ENCODE data around the gene CPNE2.
A peak's percentile ranks its signal among the peaks of the same experiment; 100 is the strongest.
"Not testable (repeated sequence)": the region's sequence is repeated elsewhere in the genome, so short reads cannot be mapped to it uniquely, and the experiment has no call there.

CPNE2 gene

GRCh38 chr16:57061084-57061905 lies 31.1 kb upstream of the CPNE2 start:
- H3K27ac Mint-ChIP-seq, result peak overlapping the region; percentile 68
- no peaks in the 10 kb centered on the region for H3K27me3 Mint-ChIP-seq (ENCODE audit: low read depth)
- H3K36me3 Mint-ChIP-seq (ENCODE audit: low read depth), result peaks cover 60% of the 10 kb centered on the region
- H3K4me3 Mint-ChIP-seq, result no peak overlapping the region
- no peak for DNase-seq (ENCODE audit: low spot score)
- H3K9me3 Mint-ChIP-seq, result no peaks in the 10 kb centered on the region
- H3K4me1 Mint-ChIP-seq (ENCODE audit: low read depth), result peaks cover 6% of the 10 kb centered on the region

DNA sequence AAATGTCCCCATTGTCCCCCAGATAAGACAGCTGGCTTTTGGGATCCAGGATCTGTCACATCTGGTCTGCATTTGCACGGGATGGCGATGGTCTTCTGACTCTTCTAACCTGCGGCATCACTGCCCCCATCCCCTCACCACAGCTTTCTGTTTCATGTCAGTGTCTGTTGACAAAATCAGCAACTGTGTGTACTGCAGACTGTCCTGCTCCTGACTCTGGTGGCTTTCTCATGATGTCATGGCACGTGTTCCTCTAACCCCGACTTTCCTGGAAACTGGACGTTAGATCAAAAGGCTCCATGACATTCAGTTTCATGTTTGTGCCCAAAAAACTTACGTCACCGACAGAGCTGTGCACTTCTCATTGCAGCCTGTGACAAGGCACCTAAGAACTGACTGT lies 30.1 kb upstream of the CPNE2 start:
- H3K27me3 Mint-ChIP-seq (ENCODE audit: low read depth), result no peaks in the 10 kb centered on the region
- no peaks in the 10 kb centered on the region for H3K9me3 Mint-ChIP-seq
- H3K27ac Mint-ChIP-seq, result no peak overlapping the region
- H3K4me3 Mint-ChIP-seq, result no peak overlapping the region
- DNase-seq (ENCODE audit: low spot score), result no peak
- peaks cover 64% of the 10 kb centered on the region for H3K36me3 Mint-ChIP-seq (ENCODE audit: low read depth)
- H3K4me1 Mint-ChIP-seq (ENCODE audit: low read depth), result peaks cover 6% of the 10 kb centered on the region

DNA sequence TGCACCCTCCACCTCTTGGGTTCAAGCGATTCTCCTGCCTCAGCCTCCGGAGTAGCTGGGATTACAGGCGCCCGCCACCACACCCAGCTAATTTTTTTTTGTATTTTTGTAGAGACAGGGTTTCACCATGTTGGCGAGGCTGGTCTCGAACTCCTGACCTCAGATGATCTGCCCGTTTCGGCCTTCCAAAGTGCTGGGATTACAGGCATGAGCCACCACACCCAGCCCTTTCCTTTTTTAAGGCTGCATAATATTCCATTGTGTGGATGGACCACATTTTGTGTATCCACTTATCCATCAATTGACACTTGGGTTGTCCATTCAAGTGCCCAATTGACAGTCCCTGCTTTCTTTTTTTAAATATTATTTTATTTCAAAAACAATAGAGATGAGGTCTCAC lies 29.2 kb upstream of the CPNE2 start:
- H3K4me3 Mint-ChIP-seq; H3K9me3 Mint-ChIP-seq; H3K4me1 Mint-ChIP-seq (ENCODE audit: low read depth); H3K27me3 Mint-ChIP-seq (ENCODE audit: low read depth); H3K27ac Mint-ChIP-seq; DNase-seq (ENCODE audit: low spot score): not testable (repeated sequence)
- H3K36me3 Mint-ChIP-seq (ENCODE audit: low read depth), result peaks cover 62% of the 10 kb centered on the region

DNA sequence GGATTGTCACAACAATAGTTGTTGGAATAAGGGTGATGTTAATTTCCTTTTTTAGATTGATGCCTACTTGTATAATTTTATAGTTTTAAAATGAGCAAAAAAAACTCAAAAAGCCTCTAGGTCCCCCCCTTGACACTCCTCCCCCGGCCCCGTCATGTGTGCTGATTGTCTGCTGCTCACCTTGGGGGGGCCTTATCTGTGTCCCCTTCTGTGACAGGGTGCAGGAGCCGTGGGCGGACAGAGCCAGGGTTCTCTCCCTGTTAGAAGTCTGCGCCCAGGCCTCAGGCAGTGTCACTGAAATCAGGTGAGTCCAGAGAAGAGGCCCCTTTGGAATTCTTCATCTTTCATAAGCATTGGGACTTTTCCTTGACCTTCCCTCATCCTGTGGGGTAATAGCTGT lies 27.4 kb upstream of the CPNE2 start:
- Mint-ChIP-seq H3K27ac (no peak overlapping the region), H3K9me3 (no peaks in the 10 kb centered on the region), H3K36me3 (ENCODE audit: low read depth) (peaks cover 58% of the 10 kb centered on the region), H3K4me3 (no peak overlapping the region), H3K27me3 (ENCODE audit: low read depth) (no peaks in the 10 kb centered on the region), H3K4me1 (ENCODE audit: low read depth) (peaks cover 6% of the 10 kb centered on the region)
- no peak for DNase-seq (ENCODE audit: low spot score)

DNA sequence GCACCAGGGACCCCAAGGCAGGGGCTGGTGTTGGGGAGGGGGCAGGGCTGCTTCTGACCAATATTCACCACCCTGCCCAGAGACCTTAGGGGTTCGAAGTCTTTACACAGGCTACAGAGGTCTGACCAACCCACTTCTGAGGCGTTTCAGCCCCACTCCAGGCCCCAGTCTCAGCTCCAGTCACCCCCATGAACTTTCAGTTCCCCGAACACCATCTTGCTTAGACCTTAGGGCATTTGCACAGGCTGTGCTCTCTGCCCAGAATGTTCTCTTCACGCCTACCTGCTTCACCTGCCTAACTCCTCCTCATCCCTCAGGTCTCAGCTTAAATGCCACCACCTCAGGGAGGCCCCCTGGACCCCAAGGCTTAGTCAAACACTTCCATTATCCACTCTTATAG lies 25.8 kb upstream of the CPNE2 start:
- no peaks in the 10 kb centered on the region for H3K9me3 Mint-ChIP-seq
- H3K27ac Mint-ChIP-seq, result no peak overlapping the region
- H3K4me1 Mint-ChIP-seq (ENCODE audit: low read depth), result peaks cover 5% of the 10 kb centered on the region
- H3K27me3 Mint-ChIP-seq (ENCODE audit: low read depth), result no peaks in the 10 kb centered on the region
- peaks cover 58% of the 10 kb centered on the region for H3K36me3 Mint-ChIP-seq (ENCODE audit: low read depth)
- DNase-seq (ENCODE audit: low spot score), result no peak
- no peak overlapping the region for H3K4me3 Mint-ChIP-seq

DNA sequence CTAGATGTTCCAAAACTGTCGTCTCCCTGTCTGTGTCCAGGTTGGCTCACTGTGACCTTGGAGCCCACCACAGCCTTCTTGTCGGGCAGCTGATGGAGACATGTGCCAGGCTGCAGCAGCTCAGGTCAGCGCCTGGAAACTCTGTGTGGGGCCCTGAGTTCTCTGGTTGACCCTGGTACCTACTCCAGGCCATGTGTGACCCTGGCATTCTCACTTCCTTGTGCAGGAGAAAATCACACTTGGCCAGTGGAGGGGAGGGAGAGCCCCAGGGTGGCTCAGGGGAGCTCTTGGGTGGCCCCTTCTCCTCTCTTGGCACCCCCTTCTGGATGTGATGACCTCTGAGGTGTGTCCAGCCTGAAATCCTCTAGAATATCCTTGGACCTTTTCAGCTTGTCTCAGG lies 25.0 kb upstream of the CPNE2 start:
- DNase-seq (ENCODE audit: low spot score), result no peak
- Mint-ChIP-seq H3K27me3 (ENCODE audit: low read depth) (no peaks in the 10 kb centered on the region), H3K27ac (no peak overlapping the region), H3K9me3 (no peaks in the 10 kb centered on the region), H3K4me3 (no peak overlapping the region), H3K4me1 (ENCODE audit: low read depth) (peaks cover 7% of the 10 kb centered on the region), H3K36me3 (ENCODE audit: low read depth) (peaks cover 58% of the 10 kb centered on the region)

DNA sequence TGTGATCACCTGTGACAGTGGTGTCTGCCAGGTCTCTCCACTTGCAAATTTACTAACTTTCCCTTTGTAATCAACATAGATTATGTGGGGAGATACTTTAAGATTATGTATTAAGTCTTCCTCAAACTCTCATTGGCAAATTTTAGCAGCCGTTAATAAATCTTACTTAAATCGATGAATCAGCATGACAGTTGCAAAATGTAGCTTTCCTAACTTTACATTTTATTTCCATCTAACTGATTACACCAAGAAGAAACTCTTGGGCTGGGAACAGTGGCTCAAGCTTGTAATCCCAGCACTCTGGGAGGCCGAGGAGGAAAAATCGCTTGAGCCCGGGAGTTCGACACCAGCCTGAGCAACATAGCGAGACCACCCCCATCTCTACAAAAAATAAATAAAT lies 23.3 kb upstream of the CPNE2 start:
- no peak for DNase-seq (ENCODE audit: low spot score)
- no peak overlapping the region for H3K27ac Mint-ChIP-seq
- no peaks in the 10 kb centered on the region for H3K27me3 Mint-ChIP-seq (ENCODE audit: low read depth)
- H3K4me1 Mint-ChIP-seq (ENCODE audit: low read depth), result peaks cover 7% of the 10 kb centered on the region
- H3K36me3 Mint-ChIP-seq (ENCODE audit: low read depth), result peaks cover 64% of the 10 kb centered on the region
- no peaks in the 10 kb centered on the region for H3K9me3 Mint-ChIP-seq
- no peak overlapping the region for H3K4me3 Mint-ChIP-seq

DNA sequence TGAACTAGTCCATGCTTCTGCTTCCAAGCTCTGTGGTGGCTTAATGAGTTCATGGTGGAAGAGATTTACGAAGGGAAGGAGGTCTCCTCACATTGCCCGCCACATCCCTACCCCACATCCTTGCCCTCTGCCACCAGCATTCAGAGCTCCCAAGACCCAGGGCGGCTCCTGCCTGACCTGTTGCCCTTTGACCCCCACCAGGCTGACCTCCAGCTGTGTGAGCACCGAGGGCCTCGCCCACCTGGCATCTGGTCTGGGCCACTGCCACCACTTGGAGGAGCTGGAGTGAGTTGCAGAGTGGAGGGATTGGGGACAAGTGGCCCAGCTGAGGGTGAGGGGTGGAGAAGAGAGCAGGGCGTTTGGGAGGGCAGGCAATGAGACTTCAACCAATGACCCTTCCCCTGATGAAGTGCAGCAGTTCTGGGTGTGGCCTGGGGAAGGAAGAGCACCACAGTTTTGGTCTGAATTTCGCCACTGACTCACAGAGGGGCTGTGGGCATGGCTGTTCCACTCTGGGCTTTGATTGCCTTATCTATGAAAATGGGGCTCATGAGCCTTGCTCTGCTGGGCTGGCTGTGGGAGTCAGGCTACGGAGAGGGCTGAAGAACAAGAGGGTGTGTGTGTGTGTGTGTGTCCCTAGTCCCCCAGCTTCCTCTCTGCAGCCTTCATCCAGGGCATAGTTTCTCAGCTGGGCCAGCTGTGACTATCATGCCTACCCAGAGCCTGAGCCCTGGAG lies 22.6 kb upstream of the CPNE2 start:
- no peak overlapping the region for H3K4me3 Mint-ChIP-seq
- no peak for DNase-seq (ENCODE audit: low spot score)
- H3K36me3 Mint-ChIP-seq (ENCODE audit: low read depth), result peaks cover 61% of the 10 kb centered on the region
- peak overlapping the region; percentile 52 for H3K27ac Mint-ChIP-seq
- no peaks in the 10 kb centered on the region for H3K27me3 Mint-ChIP-seq (ENCODE audit: low read depth)
- H3K4me1 Mint-ChIP-seq (ENCODE audit: low read depth), result peaks cover 7% of the 10 kb centered on the region
- H3K9me3 Mint-ChIP-seq, result no peaks in the 10 kb centered on the region

GRCh38 chr16:57070424-57070823 lies 22.0 kb upstream of the CPNE2 start:
- Mint-ChIP-seq H3K4me1 (ENCODE audit: low read depth) (peaks cover 7% of the 10 kb centered on the region), H3K4me3 (no peak overlapping the region), H3K27ac (peak overlapping the region; percentile 52), H3K36me3 (ENCODE audit: low read depth) (peaks cover 57% of the 10 kb centered on the region), H3K9me3 (no peaks in the 10 kb centered on the region), H3K27me3 (ENCODE audit: low read depth) (no peaks in the 10 kb centered on the region)
- no peak for DNase-seq (ENCODE audit: low spot score)

DNA sequence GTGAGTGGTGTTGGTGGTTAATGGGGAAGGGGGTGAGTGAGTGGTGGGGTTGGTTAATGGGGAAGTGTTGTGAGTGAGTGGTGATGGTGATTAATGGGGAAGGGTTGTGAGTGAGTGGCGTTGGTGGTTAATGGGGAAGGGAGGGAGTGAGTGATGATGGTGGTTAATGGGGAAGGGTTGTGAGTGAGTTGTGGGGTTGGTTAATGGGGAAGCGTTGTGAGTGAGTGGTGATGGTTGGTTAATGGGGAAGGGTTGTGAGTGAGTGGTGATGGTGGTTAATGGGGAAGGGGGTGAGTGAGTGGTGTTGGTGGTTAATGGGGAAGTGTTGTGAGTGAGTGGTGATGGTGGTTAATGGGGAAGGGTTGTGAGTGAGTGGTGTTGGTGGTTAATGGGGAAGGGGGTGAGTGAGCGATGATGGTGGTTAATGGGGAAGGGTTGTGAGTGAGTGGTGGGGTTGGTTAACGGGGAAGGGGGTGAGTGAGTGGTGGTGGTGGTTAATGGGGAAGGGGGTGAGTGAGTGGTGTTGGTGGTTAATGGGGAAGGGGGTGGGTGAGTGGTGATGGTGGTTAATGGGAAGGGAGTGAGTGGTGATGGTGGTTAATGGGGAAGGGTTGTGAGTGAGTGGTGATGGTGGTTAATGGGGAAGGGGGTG lies 21.2 kb upstream of the CPNE2 start:
- H3K36me3 Mint-ChIP-seq (ENCODE audit: low read depth), result peaks cover 54% of the 10 kb centered on the region
- not testable (repeated sequence) for H3K9me3 Mint-ChIP-seq, H3K27ac Mint-ChIP-seq

GRCh38 chr16:57071831-57072582 lies 20.4 kb upstream of the CPNE2 start:
- no peaks in the 10 kb centered on the region for H3K27me3 Mint-ChIP-seq (ENCODE audit: low read depth)
- peak overlapping the region; percentile 45 for H3K27ac Mint-ChIP-seq
- no peak for DNase-seq (ENCODE audit: low spot score)
- no peak overlapping the region for H3K4me3 Mint-ChIP-seq
- H3K4me1 Mint-ChIP-seq (ENCODE audit: low read depth), result peaks cover 7% of the 10 kb centered on the region
- no peaks in the 10 kb centered on the region for H3K9me3 Mint-ChIP-seq
- H3K36me3 Mint-ChIP-seq (ENCODE audit: low read depth), result peaks cover 54% of the 10 kb centered on the region

More for the DNA sequence above, 21.2 kb upstream of the CPNE2 start:
- not testable (repeated sequence) for H3K27me3 Mint-ChIP-seq (ENCODE audit: low read depth); DNase-seq (ENCODE audit: low spot score); H3K4me1 Mint-ChIP-seq (ENCODE audit: low read depth); H3K4me3 Mint-ChIP-seq

DNA sequence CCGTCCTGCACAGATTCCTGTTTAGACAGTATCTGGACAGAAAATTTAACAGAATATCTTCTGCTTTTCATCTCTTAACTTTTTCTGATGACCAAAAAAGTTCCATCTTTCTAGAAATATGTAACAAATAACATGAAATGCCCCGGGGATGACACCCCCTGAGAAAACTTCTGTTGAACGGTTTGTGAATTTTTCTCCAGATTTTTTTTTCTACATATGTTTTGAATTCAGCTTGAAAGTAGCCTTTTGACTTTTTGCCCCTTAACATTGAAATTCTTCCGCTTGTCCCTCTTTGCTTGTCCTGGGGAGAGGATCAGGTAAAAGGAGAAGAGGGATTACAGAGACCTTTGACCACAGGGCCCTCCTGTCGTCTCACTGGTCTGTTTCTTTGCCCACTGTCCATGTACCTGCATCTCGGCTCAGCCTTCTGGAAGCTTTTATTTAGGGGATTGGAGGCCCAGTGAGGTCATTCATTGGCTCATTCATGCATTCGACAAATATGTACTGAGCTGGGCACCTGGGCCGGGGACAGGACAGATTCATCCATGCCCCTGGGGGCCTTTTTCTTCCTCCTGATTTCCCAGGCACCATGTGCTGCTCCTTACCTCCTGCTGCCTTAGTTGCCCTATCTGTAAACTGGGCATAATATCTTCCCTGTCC lies 19.6 kb upstream of the CPNE2 start:
- Mint-ChIP-seq H3K4me3 (no peak overlapping the region), H3K4me1 (ENCODE audit: low read depth) (peaks cover 7% of the 10 kb centered on the region), H3K27ac (peak overlapping the region; percentile 43), H3K27me3 (ENCODE audit: low read depth) (no peaks in the 10 kb centered on the region), H3K9me3 (no peaks in the 10 kb centered on the region), H3K36me3 (ENCODE audit: low read depth) (peaks cover 49% of the 10 kb centered on the region)
- DNase-seq (ENCODE audit: low spot score), result no peak

DNA sequence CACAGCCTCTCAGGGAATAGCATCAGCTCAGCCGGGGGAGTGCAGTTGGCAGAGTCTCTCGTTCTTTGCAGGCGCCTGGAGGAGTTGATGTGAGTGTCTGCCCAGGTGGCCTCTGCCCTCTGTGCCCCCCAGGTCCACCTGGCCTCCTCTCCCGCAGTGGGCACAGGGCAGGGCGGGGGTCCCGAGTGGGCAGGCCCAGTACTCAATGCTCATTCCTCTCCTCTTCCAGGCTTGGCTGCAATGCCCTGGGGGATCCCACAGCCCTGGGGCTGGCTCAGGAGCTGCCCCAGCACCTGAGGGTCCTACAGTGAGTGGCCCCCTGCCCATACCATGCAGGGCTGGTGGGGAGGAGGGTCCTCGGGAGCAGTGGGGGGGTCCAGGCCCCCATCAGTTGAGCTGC lies 14.7 kb upstream of the CPNE2 start:
- no peak for DNase-seq (ENCODE audit: low spot score)
- Mint-ChIP-seq H3K4me3 (no peak overlapping the region), H3K9me3 (no peaks in the 10 kb centered on the region), H3K4me1 (ENCODE audit: low read depth) (no peaks in the 10 kb centered on the region), H3K27ac (no peak overlapping the region), H3K36me3 (ENCODE audit: low read depth) (peaks cover 27% of the 10 kb centered on the region), H3K27me3 (ENCODE audit: low read depth) (no peaks in the 10 kb centered on the region)

Measured in T-helper 2 cell treated with Interferon-gamma antibody and Interleukin-4, amounts not matched to agents 5 μg/mL and 100 μg/mL, for 36 hours (primary cell).